Dendritic cell treated with granulocyte-macrophage colony-stimulating factor and Interleukin-4, amounts not matched to agents 40 ng/mL and 50 ng/mL, for 4 days (primary cell): Measurements from ENCODE around the gene ADARB1.

Experiments used
- H3K27ac Mint-ChIP-seq: one replicate; pipeline ENCODE4 v1.8.0; 2022; ENCODE audit warnings: mild to moderate bottlenecking, mixed read lengths
- H3K27me3 Mint-ChIP-seq: one replicate; pipeline ENCODE4 v1.8.0; 2022; ENCODE audit warnings: mild to moderate bottlenecking, mixed read lengths
- H3K36me3 Mint-ChIP-seq: one replicate; pipeline ENCODE4 v1.8.0; 2022; ENCODE audit warnings: low read depth, mixed read lengths
- H3K4me1 Mint-ChIP-seq: one replicate; pipeline ENCODE4 v1.8.0; 2022; ENCODE audit warnings: low read depth, mixed read lengths
- H3K4me3 Mint-ChIP-seq: one replicate; pipeline ENCODE4 v1.8.0; 2022; ENCODE audit warnings: mild to moderate bottlenecking, moderate library complexity, mixed read lengths
- H3K9me3 Mint-ChIP-seq: one replicate; pipeline ENCODE4 v1.8.0; 2022; ENCODE audit warnings: mixed read lengths
- intact Hi-C: fragments of 100-400 bp; cut with micrococcal nuclease; formaldehyde crosslinking; loops from one replicate; pipeline ENCODE4 v1.15.0; 2022

The ADARB1 gene

GRCh38 chr21:45264912-45265515, 190.6 kb downstream of the ADARB1 start:
- intact Hi-C loops: no loop called here
- peaks cover 59% of the 10 kb centered on the region for H3K36me3 Mint-ChIP-seq
- H3K27me3 Mint-ChIP-seq: no peaks in the 10 kb centered on the region
- H3K9me3 Mint-ChIP-seq: no peaks in the 10 kb centered on the region
- H3K4me1 Mint-ChIP-seq: peaks cover 5% of the 10 kb centered on the region
- H3K4me3 Mint-ChIP-seq: no peak overlapping the region
- no peak overlapping the region for H3K27ac Mint-ChIP-seq

DNA sequence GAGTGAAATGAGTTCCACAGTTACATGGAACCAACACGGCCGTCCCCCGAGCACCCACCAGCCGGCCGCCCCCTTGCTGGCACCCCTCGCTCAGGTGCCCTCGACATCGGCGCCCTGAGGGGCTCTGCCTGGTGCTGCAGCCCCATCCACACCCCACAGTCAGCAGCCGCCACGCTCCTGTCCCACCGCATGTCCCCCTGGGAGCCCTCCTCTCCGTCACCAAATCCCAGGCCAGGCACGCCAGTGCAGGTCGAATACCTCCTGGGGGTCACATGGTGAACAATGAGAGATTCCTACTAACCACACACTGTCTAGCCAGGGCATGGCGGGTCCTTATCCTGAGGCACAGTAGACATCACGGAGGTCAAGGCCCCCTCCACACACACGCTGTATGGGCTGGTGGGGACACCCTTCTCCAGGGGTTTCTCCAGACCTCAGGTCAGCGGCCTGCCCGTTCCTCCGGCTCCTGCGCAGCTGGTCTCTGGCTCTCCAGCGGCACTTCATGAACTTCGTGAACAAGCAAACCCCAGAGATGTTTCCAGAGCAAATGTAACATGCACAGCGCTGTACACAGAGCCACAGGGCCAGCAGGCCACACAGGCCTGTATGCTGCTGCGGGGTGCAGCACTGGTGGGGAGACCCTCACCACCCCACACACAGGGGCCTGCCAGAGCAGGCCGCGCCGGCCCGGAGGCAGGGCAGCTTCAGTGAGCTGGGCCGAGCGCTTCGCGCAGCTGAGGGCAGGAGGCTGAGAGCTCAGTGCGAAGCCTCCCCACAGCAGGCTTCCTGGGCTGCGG, 191.5 kb downstream of the ADARB1 start:
- Mint-ChIP-seq H3K4me3 (no peak overlapping the region), H3K27ac (no peak overlapping the region), H3K27me3 (no peaks in the 10 kb centered on the region), H3K36me3 (peaks cover 59% of the 10 kb centered on the region), H3K4me1 (peaks cover 3% of the 10 kb centered on the region), H3K9me3 (no peaks in the 10 kb centered on the region)
- intact Hi-C loops: no loop called here

DNA sequence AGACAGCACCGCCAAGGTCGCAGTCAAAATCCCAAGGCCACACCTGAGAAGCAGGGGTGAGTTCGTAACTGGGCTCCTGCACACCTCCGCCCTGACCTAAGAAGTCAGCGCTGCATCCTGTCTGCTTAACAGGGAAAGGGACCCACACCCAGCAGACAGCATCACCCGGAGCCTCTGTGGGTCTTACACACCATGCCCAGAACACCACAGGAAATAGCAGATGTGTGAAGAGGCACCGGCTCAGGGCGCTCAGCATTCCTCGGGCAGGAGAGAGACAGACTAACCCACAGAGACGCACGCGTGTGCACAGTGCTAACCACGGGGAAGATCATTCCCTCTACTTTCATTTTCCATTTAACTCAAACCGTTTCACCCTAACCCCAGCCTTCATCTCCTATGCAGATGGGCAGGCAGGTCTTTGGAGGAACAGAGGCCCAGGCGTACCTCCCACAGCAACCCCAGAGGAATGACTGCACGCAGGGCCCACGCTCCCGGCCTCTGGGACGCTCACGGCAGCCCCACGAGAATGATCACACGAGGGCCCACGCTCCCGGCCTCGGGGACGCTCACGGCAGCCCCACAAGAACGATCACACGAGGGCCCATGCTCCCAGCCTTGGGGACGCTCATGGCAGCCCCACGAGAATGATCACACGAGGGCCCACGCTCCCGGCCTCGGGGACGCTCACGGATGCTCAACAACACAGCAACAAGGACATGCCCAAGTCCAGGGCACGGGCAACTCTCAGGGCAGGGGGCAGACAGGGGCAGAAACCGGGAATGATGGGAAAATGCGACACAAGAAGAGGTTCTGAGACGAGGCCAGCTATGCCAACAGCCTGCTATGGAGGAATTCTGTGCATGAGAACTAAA, 192.4 kb downstream of the ADARB1 start:
- H3K27me3 Mint-ChIP-seq: no peaks in the 10 kb centered on the region
- no peaks in the 10 kb centered on the region for H3K4me1 Mint-ChIP-seq
- no peaks in the 10 kb centered on the region for H3K9me3 Mint-ChIP-seq
- peaks cover 59% of the 10 kb centered on the region for H3K36me3 Mint-ChIP-seq
- H3K4me3 Mint-ChIP-seq: no peak overlapping the region
- no peak overlapping the region for H3K27ac Mint-ChIP-seq
- intact Hi-C loops: no loop called here

- H3K4me3 Mint-ChIP-seq: no peak overlapping the region
Observed at GRCh38 chr21:45267390-45267760, 193.0 kb downstream of the ADARB1 start.

DNA sequence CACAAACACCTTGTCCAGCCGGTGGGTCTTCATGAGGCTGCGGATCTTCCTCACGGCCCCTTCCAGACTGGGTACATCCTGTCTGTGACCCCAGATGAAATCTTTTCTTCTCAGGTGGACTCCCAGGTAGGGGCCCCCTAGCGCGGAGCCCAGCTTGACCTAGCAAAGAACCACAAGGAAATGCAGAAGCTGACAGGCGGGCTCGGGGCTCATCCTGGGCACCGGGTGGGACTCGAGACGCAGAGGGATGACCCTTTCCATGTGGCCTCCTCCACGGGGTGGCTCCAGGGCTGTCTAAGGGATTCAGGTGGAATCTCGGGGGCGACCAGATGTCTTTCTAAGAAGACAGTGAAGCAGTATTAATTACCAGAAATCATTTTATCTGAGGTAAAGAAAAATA, 195.5 kb downstream of the ADARB1 start:
- Mint-ChIP-seq H3K36me3 (peaks cover 38% of the 10 kb centered on the region), H3K27ac (no peak overlapping the region), H3K4me3 (no peak overlapping the region), H3K27me3 (no peaks in the 10 kb centered on the region), H3K4me1 (no peaks in the 10 kb centered on the region), H3K9me3 (no peaks in the 10 kb centered on the region)
- intact Hi-C loops: no loop called here

More at GRCh38 chr21:45267390-45267760, 193.0 kb downstream of the ADARB1 start:
- no peak overlapping the region for H3K27ac Mint-ChIP-seq
- intact Hi-C loops: no loop called here
- H3K27me3 Mint-ChIP-seq: no peaks in the 10 kb centered on the region
- no peaks in the 10 kb centered on the region for H3K4me1 Mint-ChIP-seq
- H3K36me3 Mint-ChIP-seq: peaks cover 59% of the 10 kb centered on the region
- H3K9me3 Mint-ChIP-seq: no peaks in the 10 kb centered on the region

- no peaks in the 10 kb centered on the region for H3K9me3 Mint-ChIP-seq
- no peaks in the 10 kb centered on the region for H3K4me1 Mint-ChIP-seq
- intact Hi-C loops: no loop called here
- H3K4me3 Mint-ChIP-seq: no peak overlapping the region
- H3K27me3 Mint-ChIP-seq: no peaks in the 10 kb centered on the region
- peaks cover 33% of the 10 kb centered on the region for H3K36me3 Mint-ChIP-seq
- H3K27ac Mint-ChIP-seq: no peak overlapping the region
Observed at GRCh38 chr21:45270306-45270821, 196.0 kb downstream of the ADARB1 start.
